ENCODE data around the gene DYNLT1. TPM values are rescaled to one million over a fixed set of nuclear protein-coding genes. Genes with fewer than 3 reads are reported as not detected.

The DYNLT1 gene
- total and polyA plus RNA-seq, 2 of the 13 experiments (the other 11 are each of a cell fraction or from before 2014, with no cell fraction given) = 108 to 171 TPM

DNA sequence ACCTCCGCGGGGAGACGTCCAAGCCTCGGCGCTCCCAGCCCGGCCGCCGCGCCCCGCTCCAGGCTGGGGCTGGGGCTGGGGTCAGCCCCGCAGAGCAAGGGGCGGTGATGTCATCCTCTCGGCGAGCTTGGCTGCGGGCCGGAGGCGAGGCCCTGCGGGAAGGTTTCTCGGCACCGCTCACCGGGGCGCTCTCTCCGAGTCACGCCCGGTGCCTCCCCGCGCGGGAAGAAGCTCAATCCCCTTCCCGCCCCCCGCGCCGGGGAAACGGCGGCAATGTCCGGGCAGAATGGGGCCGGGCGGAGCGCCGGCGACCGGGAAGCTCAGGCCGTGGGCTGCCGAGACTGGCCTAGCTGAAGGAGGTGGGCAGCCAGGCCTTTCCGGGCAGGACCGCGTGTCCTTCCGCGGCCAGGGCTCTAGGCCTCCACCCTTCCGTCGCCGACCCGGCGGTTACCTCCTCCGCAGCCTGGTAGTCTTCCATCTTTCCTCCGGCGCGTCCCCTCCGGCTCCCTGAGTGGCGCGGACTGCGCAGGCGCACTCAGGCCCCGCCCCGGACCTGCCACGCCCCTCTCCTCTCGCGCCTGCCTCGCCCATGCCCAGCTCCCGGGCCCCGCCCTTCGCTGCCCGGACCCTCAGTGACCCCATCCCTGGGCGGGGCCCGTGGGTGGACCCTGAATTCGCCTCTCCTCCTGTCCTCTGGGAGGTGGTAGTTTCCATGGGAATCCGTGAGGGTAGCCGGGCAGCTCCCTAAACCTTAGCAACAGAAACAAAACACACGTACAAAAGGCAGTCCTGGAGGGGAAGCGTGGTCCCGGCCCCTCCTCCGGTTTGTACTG, at the start of gene DYNLT1 (continued):
- TF ChIP-seq, protein P1, sequence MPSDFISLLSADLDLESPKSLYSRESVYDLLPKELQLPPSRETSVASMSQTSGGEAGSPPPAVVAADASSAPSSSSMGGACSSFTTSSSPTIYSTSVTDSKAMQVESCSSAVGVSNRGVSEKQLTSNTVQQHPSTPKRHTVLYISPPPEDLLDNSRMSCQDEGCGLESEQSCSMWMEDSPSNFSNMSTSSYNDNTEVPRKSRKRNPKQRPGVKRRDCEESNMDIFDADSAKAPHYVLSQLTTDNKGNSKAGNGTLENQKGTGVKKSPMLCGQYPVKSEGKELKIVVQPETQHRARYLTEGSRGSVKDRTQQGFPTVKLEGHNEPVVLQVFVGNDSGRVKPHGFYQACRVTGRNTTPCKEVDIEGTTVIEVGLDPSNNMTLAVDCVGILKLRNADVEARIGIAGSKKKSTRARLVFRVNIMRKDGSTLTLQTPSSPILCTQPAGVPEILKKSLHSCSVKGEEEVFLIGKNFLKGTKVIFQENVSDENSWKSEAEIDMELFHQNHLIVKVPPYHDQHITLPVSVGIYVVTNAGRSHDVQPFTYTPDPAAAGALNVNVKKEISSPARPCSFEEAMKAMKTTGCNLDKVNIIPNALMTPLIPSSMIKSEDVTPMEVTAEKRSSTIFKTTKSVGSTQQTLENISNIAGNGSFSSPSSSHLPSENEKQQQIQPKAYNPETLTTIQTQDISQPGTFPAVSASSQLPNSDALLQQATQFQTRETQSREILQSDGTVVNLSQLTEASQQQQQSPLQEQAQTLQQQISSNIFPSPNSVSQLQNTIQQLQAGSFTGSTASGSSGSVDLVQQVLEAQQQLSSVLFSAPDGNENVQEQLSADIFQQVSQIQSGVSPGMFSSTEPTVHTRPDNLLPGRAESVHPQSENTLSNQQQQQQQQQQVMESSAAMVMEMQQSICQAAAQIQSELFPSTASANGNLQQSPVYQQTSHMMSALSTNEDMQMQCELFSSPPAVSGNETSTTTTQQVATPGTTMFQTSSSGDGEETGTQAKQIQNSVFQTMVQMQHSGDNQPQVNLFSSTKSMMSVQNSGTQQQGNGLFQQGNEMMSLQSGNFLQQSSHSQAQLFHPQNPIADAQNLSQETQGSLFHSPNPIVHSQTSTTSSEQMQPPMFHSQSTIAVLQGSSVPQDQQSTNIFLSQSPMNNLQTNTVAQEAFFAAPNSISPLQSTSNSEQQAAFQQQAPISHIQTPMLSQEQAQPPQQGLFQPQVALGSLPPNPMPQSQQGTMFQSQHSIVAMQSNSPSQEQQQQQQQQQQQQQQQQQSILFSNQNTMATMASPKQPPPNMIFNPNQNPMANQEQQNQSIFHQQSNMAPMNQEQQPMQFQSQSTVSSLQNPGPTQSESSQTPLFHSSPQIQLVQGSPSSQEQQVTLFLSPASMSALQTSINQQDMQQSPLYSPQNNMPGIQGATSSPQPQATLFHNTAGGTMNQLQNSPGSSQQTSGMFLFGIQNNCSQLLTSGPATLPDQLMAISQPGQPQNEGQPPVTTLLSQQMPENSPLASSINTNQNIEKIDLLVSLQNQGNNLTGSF (CRISPR knock-in tag; IDR thresholded peaks at IDR 0.05) = 0 out of 2 replicates have a peak, but pooled peaks have one; percentile 72
- TF ChIP-seq ZNF567 (CRISPR knock-in tag; IDR thresholded peaks at IDR 0.05; ENCODE audit: borderline replicate concordance) = peak; percentile 68
- TF ChIP-seq, protein P2, sequence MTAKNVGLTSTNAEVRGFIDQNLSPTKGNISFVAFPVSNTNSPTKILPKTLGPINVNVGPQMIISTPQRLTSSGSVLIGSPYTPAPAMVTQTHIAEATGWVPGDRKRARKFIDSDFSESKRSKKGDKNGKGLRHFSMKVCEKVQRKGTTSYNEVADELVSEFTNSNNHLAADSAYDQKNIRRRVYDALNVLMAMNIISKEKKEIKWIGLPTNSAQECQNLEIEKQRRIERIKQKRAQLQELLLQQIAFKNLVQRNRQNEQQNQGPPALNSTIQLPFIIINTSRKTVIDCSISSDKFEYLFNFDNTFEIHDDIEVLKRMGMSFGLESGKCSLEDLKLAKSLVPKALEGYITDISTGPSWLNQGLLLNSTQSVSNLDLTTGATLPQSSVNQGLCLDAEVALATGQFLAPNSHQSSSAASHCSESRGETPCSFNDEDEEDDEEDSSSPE (CRISPR knock-in tag; IDR thresholded peaks at IDR 0.05) = peak; percentile 79
- 0 out of 2 replicates have a peak, but pooled peaks have one; percentile 46 for TF ChIP-seq NFATC3 (CRISPR knock-in tag; IDR thresholded peaks at IDR 0.05)
- no peak for TF ChIP-seq ZFYVE20 (CRISPR knock-in tag; IDR thresholded peaks at IDR 0.05; ENCODE audit: borderline replicate concordance, low read depth)
- peak; percentile 65; the same call in 1 of the 2 replicates for TF ChIP-seq SMAD9 (CRISPR knock-in tag; IDR thresholded peaks at IDR 0.05)
- peak; percentile 34; the same call in 1 of the 2 replicates for TF ChIP-seq CHCHD3 (CRISPR knock-in tag; IDR thresholded peaks at IDR 0.05)
- no peak for TF ChIP-seq ZNF143 (CRISPR knock-in tag; IDR thresholded peaks at IDR 0.05)
- TF ChIP-seq, protein P3, sequence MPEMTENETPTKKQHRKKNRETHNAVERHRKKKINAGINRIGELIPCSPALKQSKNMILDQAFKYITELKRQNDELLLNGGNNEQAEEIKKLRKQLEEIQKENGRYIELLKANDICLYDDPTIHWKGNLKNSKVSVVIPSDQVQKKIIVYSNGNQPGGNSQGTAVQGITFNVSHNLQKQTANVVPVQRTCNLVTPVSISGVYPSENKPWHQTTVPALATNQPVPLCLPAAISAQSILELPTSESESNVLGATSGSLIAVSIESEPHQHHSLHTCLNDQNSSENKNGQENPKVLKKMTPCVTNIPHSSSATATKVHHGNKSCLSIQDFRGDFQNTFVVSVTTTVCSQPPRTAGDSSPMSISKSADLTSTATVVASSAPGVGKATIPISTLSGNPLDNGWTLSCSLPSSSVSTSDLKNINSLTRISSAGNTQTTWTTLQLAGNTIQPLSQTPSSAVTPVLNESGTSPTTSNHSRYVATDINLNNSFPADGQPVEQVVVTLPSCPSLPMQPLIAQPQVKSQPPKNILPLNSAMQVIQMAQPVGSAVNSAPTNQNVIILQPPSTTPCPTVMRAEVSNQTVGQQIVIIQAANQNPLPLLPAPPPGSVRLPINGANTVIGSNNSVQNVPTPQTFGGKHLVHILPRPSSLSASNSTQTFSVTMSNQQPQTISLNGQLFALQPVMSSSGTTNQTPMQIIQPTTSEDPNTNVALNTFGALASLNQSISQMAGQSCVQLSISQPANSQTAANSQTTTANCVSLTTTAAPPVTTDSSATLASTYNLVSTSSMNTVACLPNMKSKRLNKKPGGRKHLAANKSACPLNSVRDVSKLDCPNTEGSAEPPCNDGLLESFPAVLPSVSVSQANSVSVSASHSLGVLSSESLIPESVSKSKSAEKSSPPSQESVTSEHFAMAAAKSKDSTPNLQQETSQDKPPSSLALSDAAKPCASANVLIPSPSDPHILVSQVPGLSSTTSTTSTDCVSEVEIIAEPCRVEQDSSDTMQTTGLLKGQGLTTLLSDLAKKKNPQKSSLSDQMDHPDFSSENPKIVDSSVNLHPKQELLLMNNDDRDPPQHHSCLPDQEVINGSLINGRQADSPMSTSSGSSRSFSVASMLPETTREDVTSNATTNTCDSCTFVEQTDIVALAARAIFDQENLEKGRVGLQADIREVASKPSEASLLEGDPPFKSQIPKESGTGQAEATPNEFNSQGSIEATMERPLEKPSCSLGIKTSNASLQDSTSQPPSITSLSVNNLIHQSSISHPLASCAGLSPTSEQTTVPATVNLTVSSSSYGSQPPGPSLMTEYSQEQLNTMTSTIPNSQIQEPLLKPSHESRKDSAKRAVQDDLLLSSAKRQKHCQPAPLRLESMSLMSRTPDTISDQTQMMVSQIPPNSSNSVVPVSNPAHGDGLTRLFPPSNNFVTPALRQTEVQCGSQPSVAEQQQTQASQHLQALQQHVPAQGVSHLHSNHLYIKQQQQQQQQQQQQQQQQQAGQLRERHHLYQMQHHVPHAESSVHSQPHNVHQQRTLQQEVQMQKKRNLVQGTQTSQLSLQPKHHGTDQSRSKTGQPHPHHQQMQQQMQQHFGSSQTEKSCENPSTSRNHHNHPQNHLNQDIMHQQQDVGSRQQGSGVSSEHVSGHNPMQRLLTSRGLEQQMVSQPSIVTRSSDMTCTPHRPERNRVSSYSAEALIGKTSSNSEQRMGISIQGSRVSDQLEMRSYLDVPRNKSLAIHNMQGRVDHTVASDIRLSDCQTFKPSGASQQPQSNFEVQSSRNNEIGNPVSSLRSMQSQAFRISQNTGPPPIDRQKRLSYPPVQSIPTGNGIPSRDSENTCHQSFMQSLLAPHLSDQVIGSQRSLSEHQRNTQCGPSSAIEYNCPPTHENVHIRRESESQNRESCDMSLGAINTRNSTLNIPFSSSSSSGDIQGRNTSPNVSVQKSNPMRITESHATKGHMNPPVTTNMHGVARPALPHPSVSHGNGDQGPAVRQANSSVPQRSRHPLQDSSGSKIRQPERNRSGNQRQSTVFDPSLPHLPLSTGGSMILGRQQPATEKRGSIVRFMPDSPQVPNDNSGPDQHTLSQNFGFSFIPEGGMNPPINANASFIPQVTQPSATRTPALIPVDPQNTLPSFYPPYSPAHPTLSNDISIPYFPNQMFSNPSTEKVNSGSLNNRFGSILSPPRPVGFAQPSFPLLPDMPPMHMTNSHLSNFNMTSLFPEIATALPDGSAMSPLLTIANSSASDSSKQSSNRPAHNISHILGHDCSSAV (CRISPR knock-in tag; IDR thresholded peaks at IDR 0.05; ENCODE audit: borderline replicate concordance) = 0 out of 2 replicates have a peak, but pooled peaks have one; percentile 55
- no peak for TF ChIP-seq MTA3 (CRISPR knock-in tag; IDR thresholded peaks at IDR 0.05)
- TF ChIP-seq, protein P4, sequence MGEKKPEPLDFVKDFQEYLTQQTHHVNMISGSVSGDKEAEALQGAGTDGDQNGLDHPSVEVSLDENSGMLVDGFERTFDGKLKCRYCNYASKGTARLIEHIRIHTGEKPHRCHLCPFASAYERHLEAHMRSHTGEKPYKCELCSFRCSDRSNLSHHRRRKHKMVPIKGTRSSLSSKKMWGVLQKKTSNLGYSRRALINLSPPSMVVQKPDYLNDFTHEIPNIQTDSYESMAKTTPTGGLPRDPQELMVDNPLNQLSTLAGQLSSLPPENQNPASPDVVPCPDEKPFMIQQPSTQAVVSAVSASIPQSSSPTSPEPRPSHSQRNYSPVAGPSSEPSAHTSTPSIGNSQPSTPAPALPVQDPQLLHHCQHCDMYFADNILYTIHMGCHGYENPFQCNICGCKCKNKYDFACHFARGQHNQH (CRISPR knock-in tag; IDR thresholded peaks at IDR 0.05) = peak; percentile 49; the same call in 1 of the 2 replicates
